Cardiac muscle cell (in vitro differentiated cells and primary cell): ENCODE results near the gene NTSR1. TPM values are rescaled to one million over a fixed set of nuclear protein-coding genes. Genes with fewer than 3 reads are reported as not detected.

ENCODE experiments used
- DNase-seq, 2 donors: peaks; one replicate each; pipeline versions ENCODE4 v3.0.0 to v3.0.0-alpha.2; 2010 to 2017; ENCODE audit warnings: low read depth in 1 of 2, low spot score in 1 of 2
- H3K27ac ChIP-seq: fragments of 200-600 bp; sonication (generic); 2 replicates; pipeline ENCODE4 v1.5.1; 2016
- H3K27me3 ChIP-seq: fragments of 200-600 bp; sonication (generic); 2 replicates; pipeline ENCODE4 v1.6.0; 2016; ENCODE audit warnings: control low read depth
- H3K36me3 ChIP-seq: fragments of 200-600 bp; sonication (generic); 2 replicates; pipeline ENCODE4 v1.5.1; 2016; ENCODE audit warnings: control low read depth
- H3K4me1 ChIP-seq: fragments of 200-600 bp; sonication (generic); 2 replicates; pipeline ENCODE4 v1.8.1; 2017; ENCODE audit warnings: low read depth, mild to moderate bottlenecking, mixed run types
- H3K4me3 ChIP-seq: fragments of 200-600 bp; sonication (generic); 2 replicates; pipeline ENCODE4 v1.5.1; 2016; ENCODE audit warnings: mild to moderate bottlenecking
- H3K9me3 ChIP-seq: fragments of 200-600 bp; sonication (generic); 2 replicates; pipeline ENCODE4 v1.5.1; 2017; ENCODE audit warnings: low read depth, mild to moderate bottlenecking, control low read depth
- CTCF ChIP-seq: IDR thresholded peaks from 2 replicates; pipeline ENCODE4 v1.5.1; 2012; ENCODE audit warnings: low read depth, mild to moderate bottlenecking, low read length
- polyA plus RNA-seq: library from polyadenylated mRNA; unstranded; fragments of >200 nt; fragmentation: Nextera tagmentation; extraction: Ambion mirVana; gene quantifications from 2 replicates; pipeline ENCODE4 v1.2.1, GENCODE V29; 2016
- total RNA-seq: library from RNA; depleted of rRNA; stranded (reverse); fragments of >200 nt; gene quantifications from 2 replicates; pipeline ENCODE4 v1.2.3, GENCODE V29; 2016

The NTSR1 gene
- total and polyA plus RNA-seq, 2 experiments from 2014 or later, result 0.03 TPM; not detected in 1

DNA sequence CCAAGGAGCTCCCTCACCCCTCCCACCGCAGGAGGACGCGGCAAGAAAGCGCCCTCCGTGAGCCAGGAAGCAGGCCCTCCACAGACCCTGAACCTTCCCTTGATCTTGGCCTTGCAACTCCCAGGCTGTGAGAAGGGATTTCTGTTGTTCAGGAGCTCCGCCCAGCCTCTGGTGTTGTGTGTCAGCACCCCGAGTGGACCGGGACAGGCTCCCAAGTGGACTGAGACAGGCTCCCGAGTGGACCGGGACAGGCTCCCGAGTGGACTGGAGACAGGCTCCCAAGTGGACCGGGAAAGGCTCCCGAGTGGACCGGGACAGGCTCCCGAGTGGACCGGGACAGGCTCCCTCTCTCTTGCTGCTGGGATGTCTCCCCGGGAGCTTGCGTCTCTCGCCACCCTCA lies 9.3 kb upstream of the NTSR1 start:
- H3K27me3 ChIP-seq, result no peaks in the 10 kb centered on the region
- no peak overlapping the region for H3K27ac ChIP-seq
- no peaks in the 10 kb centered on the region for H3K36me3 ChIP-seq
- no peak for DNase-seq
- no peaks in the 10 kb centered on the region for H3K9me3 ChIP-seq
- H3K4me1 ChIP-seq, result no peaks in the 10 kb centered on the region
- no peak overlapping the region for H3K4me3 ChIP-seq
- no peak for TF ChIP-seq CTCF

DNA sequence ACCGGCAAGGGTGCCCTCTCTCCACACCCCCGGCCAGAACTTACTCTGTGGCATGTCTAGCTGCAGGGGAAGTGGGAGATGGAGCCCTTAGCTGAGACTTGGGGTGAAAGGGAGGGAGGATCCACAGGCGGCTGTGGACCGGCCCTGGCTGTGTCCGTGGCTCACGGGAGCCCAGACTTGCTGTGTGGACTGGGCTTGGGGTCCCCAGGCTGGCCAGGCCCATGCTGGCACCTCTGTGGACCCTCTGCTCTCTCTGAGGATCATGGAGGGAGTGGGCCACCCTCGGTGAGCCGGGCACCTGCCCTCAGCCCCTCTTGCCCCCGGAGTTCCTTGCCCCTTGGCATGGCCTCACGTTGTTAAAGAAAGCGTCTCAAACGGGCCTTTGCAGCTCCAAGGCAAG lies 8.9 kb upstream of the NTSR1 start:
- no peaks in the 10 kb centered on the region for H3K9me3 ChIP-seq
- no peak overlapping the region for H3K27ac ChIP-seq
- no peaks in the 10 kb centered on the region for H3K4me1 ChIP-seq
- TF ChIP-seq CTCF, result no peak
- no peaks in the 10 kb centered on the region for H3K27me3 ChIP-seq
- no peak overlapping the region for H3K4me3 ChIP-seq
- no peak for DNase-seq
- no peaks in the 10 kb centered on the region for H3K36me3 ChIP-seq

GRCh38 chr20:62700261-62700930 lies 8.2 kb upstream of the NTSR1 start:
- no peaks in the 10 kb centered on the region for H3K36me3 ChIP-seq
- H3K4me1 ChIP-seq, result no peaks in the 10 kb centered on the region
- H3K27me3 ChIP-seq, result peaks cover 3% of the 10 kb centered on the region
- H3K9me3 ChIP-seq, result no peaks in the 10 kb centered on the region
- DNase-seq, result no peak
- H3K27ac ChIP-seq, result no peak overlapping the region
- H3K4me3 ChIP-seq, result no peak overlapping the region
- no peak for TF ChIP-seq CTCF

GRCh38 chr20:62701161-62702012 lies 7.2 kb upstream of the NTSR1 start:
- no peaks in the 10 kb centered on the region for H3K4me1 ChIP-seq
- no peak for DNase-seq
- peaks cover 13% of the 10 kb centered on the region for H3K27me3 ChIP-seq
- H3K27ac ChIP-seq, result no peak overlapping the region
- TF ChIP-seq CTCF, result no peak
- no peaks in the 10 kb centered on the region for H3K36me3 ChIP-seq
- no peak overlapping the region for H3K4me3 ChIP-seq
- no peaks in the 10 kb centered on the region for H3K9me3 ChIP-seq

GRCh38 chr20:62702013-62702300 lies 6.7 kb upstream of the NTSR1 start:
- H3K27ac ChIP-seq, result no peak overlapping the region
- no peak for DNase-seq
- H3K36me3 ChIP-seq, result no peaks in the 10 kb centered on the region
- no peak overlapping the region for H3K4me3 ChIP-seq
- peaks cover 19% of the 10 kb centered on the region for H3K27me3 ChIP-seq
- no peak for TF ChIP-seq CTCF
- H3K9me3 ChIP-seq, result no peaks in the 10 kb centered on the region
- H3K4me1 ChIP-seq, result no peaks in the 10 kb centered on the region
